Measurements from ENCODE around the gene DCAF11.

DNA sequence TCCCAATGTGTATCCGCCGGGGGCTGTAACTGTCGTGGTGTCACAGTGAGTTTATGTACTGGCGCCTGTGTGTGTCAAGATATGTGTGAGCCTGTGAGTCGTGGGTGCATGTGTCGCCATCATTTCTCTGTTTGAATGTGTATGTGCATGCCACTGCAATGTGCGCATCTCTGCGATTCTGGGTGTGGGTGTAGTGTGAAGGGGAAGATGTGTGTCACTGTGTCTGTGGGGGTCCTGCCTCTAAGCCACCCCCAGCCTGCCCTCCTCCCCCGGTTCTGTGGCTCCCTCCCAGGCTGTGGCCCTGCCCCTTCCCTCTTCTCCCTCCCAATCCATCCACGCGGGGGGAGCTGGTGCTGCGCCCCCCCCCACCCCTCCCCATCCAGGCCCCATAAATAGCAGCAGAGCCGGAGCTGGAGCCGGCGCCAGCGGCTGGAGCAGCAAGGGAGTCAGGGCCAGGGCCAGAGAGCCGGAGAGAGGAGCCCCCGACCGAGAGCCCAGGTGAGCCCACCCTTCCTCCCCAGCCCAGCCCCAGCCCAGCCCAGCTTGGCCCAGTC, 43.4 kb upstream of the DCAF11 start, which contains the start of gene CPNE6:
- TF ChIP-seq POLR2A (IDR thresholded peaks at IDR 0.05) (no peak), CTCF (IDR thresholded peaks at IDR 0.05) (no peak), POLR2AphosphoS5 (IDR thresholded peaks at IDR 0.05) (no peak)

All from upper lobe of left lung (tissue), 4 donors.